IMR-90 (cell line): ENCODE results near the gene TSC2. TPM values are rescaled to one million over a fixed set of nuclear protein-coding genes. Genes with fewer than 3 reads are reported as not detected.

Experiments used
- ATAC-seq: fragments of 200-7000 bp; cut with Tn5 transposase; 2 replicates; pipeline ENCODE4 v1.9.1; 2020; ENCODE audit warnings: low read depth, mild to moderate bottlenecking, moderate library complexity
- BruUV-seq: library from RNA; stranded (reverse); fragments of 400-500 nt; replicated peaks from 2 replicates; lab custom pipeline; 2021; lab: Mats Ljungman, UMichigan
- CTCF ChIA-PET: fragments of 300-600 bp; formaldehyde crosslinking; extraction: SDS; loops from one replicate; lab custom pipeline; 2021; ENCODE audit warnings: antibody characterized with exemption; lab: Yijun Ruan, JAX
- POLR2A ChIA-PET: fragments of 300-600 bp; sonication (Branson Sonifier 250); formaldehyde crosslinking; loops from one replicate; lab custom pipeline; 2022; ENCODE audit warnings: antibody characterized with exemption; ENCODE audit not compliant: unreplicated experiment; lab: Charles Lee
- DNase-seq: peaks from one replicate; pipeline ENCODE4 v3.0.0; 2013
- H2AFZ ChIP-seq: replicated peaks from 2 replicates; pipeline ENCODE3; 2013; ENCODE audit warnings: low read length, mild to moderate bottlenecking; ENCODE audit not compliant: poor library complexity
- H2AK5ac ChIP-seq: 2 replicates; pipeline ENCODE4 v1.6.1; 2013; ENCODE audit warnings: low read depth, low read length, inconsistent platforms
- H2AK9ac ChIP-seq: replicated peaks from 2 replicates; pipeline ENCODE3; 2013; ENCODE audit warnings: mild to moderate bottlenecking, low read depth, low read length, moderate library complexity; ENCODE audit not compliant: poor library complexity
- H2BK120ac ChIP-seq: 2 replicates; pipeline ENCODE4 v1.6.1; 2013; ENCODE audit warnings: low read depth, low read length, inconsistent platforms
- H2BK15ac ChIP-seq: 3 replicates; pipeline ENCODE4 v1.6.1; 2013; ENCODE audit warnings: low read depth, low read length, inconsistent platforms
- H2BK20ac ChIP-seq: 2 replicates; pipeline ENCODE4 v1.6.1; 2013; ENCODE audit warnings: low read depth, mild to moderate bottlenecking, inconsistent platforms, low read length, moderate library complexity
- H2BK5ac ChIP-seq: 2 replicates; pipeline ENCODE4 v1.6.1; 2013; ENCODE audit warnings: mild to moderate bottlenecking, low read depth, low read length, inconsistent platforms; ENCODE audit not compliant: poor library complexity, severe bottlenecking
- H3K14ac ChIP-seq: replicated peaks from 2 replicates; pipeline ENCODE4 v1.6.1; 2013; ENCODE audit warnings: low read depth, low read length, inconsistent platforms
- H3K18ac ChIP-seq: 2 replicates; pipeline ENCODE4 v1.6.1; 2013; ENCODE audit warnings: low read depth, low read length, control low read depth
- H3K23ac ChIP-seq: 2 replicates; pipeline ENCODE4 v1.6.1; 2013; ENCODE audit warnings: low read depth, low read length, inconsistent platforms
- H3K27ac ChIP-seq: 2 replicates; pipeline ENCODE4 v1.5.1; 2013; ENCODE audit warnings: mild to moderate bottlenecking, control low read depth, low read length; ENCODE audit not compliant: insufficient read depth
- H3K27me3 ChIP-seq: 2 replicates; pipeline ENCODE4 v1.6.1; 2013; ENCODE audit warnings: low read length; ENCODE audit not compliant: control insufficient read depth, insufficient read depth
- H3K36me3 ChIP-seq: 2 replicates; pipeline ENCODE4 v1.6.1; 2013; ENCODE audit warnings: low read length, mixed read lengths; ENCODE audit not compliant: control insufficient read depth, insufficient read depth
- H3K4ac ChIP-seq: 2 replicates; pipeline ENCODE4 v1.6.1; 2013; ENCODE audit warnings: low read depth, low read length, inconsistent platforms
- H3K4me1 ChIP-seq: 2 replicates; pipeline ENCODE4 v1.6.1; 2013; ENCODE audit warnings: low read length, mixed read lengths; ENCODE audit not compliant: control insufficient read depth, insufficient read depth
- H3K4me2 ChIP-seq: 2 replicates; pipeline ENCODE4 v1.6.1; 2013; ENCODE audit warnings: low read depth, mild to moderate bottlenecking, control low read depth, low read length, moderate library complexity
- H3K4me3 ChIP-seq: 2 replicates; pipeline ENCODE4 v1.5.1; 2013; ENCODE audit warnings: low read depth, mild to moderate bottlenecking, control low read depth, low read length, moderate library complexity; ENCODE audit not compliant: insufficient read depth
- H3K56ac ChIP-seq: 2 replicates; pipeline ENCODE4 v1.6.1; 2013; ENCODE audit warnings: low read length, inconsistent platforms; ENCODE audit not compliant: insufficient read depth; ENCODE audit errors: extremely low read depth
- H3K79me1 ChIP-seq, 2 experiments: 2 replicates each; pipeline ENCODE4 v1.6.1; 2013; ENCODE audit warnings: low read length in 2 of 2, inconsistent platforms in 1 of 2, low read depth in 1 of 2
- H3K9ac ChIP-seq: 2 replicates; pipeline ENCODE4 v1.6.1; 2013; ENCODE audit warnings: low read depth, low read length, control low read depth
- H3K9me1 ChIP-seq: 2 replicates; pipeline ENCODE4 v1.6.1; 2013; ENCODE audit warnings: low read length, inconsistent platforms; ENCODE audit not compliant: insufficient read depth
- H3K9me3 ChIP-seq: 2 replicates; pipeline ENCODE4 v1.6.1; 2013; ENCODE audit warnings: low read length; ENCODE audit not compliant: control insufficient read depth, insufficient read depth
- H4K20me1 ChIP-seq: 2 replicates; pipeline ENCODE4 v1.6.1; 2013; ENCODE audit warnings: low read length, inconsistent platforms; ENCODE audit not compliant: insufficient read depth
- H4K5ac ChIP-seq: 2 replicates; pipeline ENCODE4 v1.6.1; 2013; ENCODE audit warnings: mild to moderate bottlenecking, low read depth, low read length, control low read depth
- H4K8ac ChIP-seq, 2 experiments: 2 replicates each; pipeline ENCODE4 v1.6.1; 2013; ENCODE audit warnings: low read depth in 2 of 2, low read length in 2 of 2, control low read depth in 1 of 2, inconsistent platforms in 1 of 2
- H4K91ac ChIP-seq: 2 replicates; pipeline ENCODE4 v1.6.1; 2013; ENCODE audit warnings: low read depth, low read length, inconsistent platforms; ENCODE audit not compliant: insufficient read depth
- BHLHE40 ChIP-seq: fragments of 150-350 bp; IDR thresholded peaks from 2 replicates; pipeline ENCODE4 v1.6.1; 2016; ENCODE audit warnings: mild to moderate bottlenecking, low read depth, low read length
- CEBPB ChIP-seq: IDR thresholded peaks from 2 replicates; pipeline ENCODE4 v1.6.1; 2012; ENCODE audit warnings: low read depth, low read length, improper control_type of control experiment
- CHD1 ChIP-seq: IDR thresholded peaks from 2 replicates; pipeline ENCODE4 v1.6.1; 2012; ENCODE audit warnings: low read depth, low read length, improper control_type of control experiment
- ELK1 ChIP-seq: fragments of 150-350 bp; IDR thresholded peaks from 2 replicates; pipeline ENCODE4 v1.6.1; 2016; ENCODE audit warnings: low read depth, mild to moderate bottlenecking, low read length, moderate library complexity, borderline replicate concordance
- FOS ChIP-seq: fragments of 150-350 bp; IDR thresholded peaks from 2 replicates; pipeline ENCODE4 v1.6.1; 2016; ENCODE audit warnings: low read depth, low read length
- MAFK ChIP-seq: IDR thresholded peaks from 2 replicates; pipeline ENCODE4 v1.6.1; 2012; ENCODE audit warnings: low read depth, low read length, improper control_type of control experiment
- MAZ ChIP-seq: IDR thresholded peaks from 2 replicates; pipeline ENCODE4 v1.6.1; 2012; ENCODE audit warnings: low read depth, mild to moderate bottlenecking, low read length, improper control_type of control experiment, moderate library complexity, borderline replicate concordance
- NFE2L2 ChIP-seq: fragments of 150-350 bp; IDR thresholded peaks from 2 replicates; pipeline ENCODE4 v1.6.1; 2016; ENCODE audit warnings: low read depth, mild to moderate bottlenecking, low read length
- POLR2A ChIP-seq: IDR thresholded peaks from 2 replicates; pipeline ENCODE4 v1.6.1; 2012; ENCODE audit warnings: mild to moderate bottlenecking, low read depth, low read length
- RAD21 ChIP-seq: IDR thresholded peaks from 2 replicates; pipeline ENCODE4 v1.6.1; 2012; ENCODE audit warnings: low read length, improper control_type of control experiment
- RCOR1 ChIP-seq: IDR thresholded peaks from 2 replicates; pipeline ENCODE4 v1.6.1; 2012; ENCODE audit warnings: mild to moderate bottlenecking, low read length, improper control_type of control experiment; ENCODE audit not compliant: insufficient replicate concordance
- RFX5 ChIP-seq: IDR thresholded peaks from 2 replicates; pipeline ENCODE4 v1.8.0; 2012; ENCODE audit warnings: low read depth, mild to moderate bottlenecking, low read length, moderate library complexity
- SMC3 ChIP-seq: fragments of 150-350 bp; IDR thresholded peaks from 2 replicates; pipeline ENCODE4 v1.6.1; 2016; ENCODE audit warnings: low read depth, mild to moderate bottlenecking, antibody characterized with exemption, low read length, moderate library complexity
- WGBS, 2 experiments: methylation state at CpG; one replicate each; pipeline versions ENCODE4 v1.1.5 to v1.1.7; 2013; ENCODE audit warnings: missing lambda C conversion rate in 2 of 2; ENCODE audit not compliant: insufficient read length in 1 of 2; ENCODE audit errors: extremely low coverage in 2 of 2; 5-methylcytosine and 5-hydroxymethylcytosine counted together
- dilution Hi-C: fragments of 300-500 bp; cut with HindIII; formaldehyde crosslinking; loops from one replicate; pipeline ENCODE4 v1.14.3; 2018; ENCODE audit warnings: low sequenced_read_pairs; ENCODE audit not compliant: unreplicated experiment
- in situ Hi-C: fragments of 300-500 bp; cut with MboI; formaldehyde crosslinking; loops from 3 replicates; pipeline ENCODE4 v1.14.3; 2019; ENCODE audit warnings: low sequenced_read_pairs, inconsistent platforms, mixed read lengths
- intact Hi-C: fragments of 100-400 bp; cut with micrococcal nuclease; formaldehyde crosslinking; loops from 2 replicates; pipeline ENCODE4 v1.10.0; 2022
- polyA plus RNA-seq, 3 experiments: library from polyadenylated mRNA; depleted of rRNA; stranded (reverse); fragments of >200 nt; gene quantifications; 2 replicates each; pipeline ENCODE4 v1.2.3, GENCODE V29; 2012; ENCODE audit warnings: low replicate concordance in 1 of 3
- total RNA-seq: library from RNA; depleted of rRNA; stranded (reverse); fragments of >200 nt; gene quantifications from 2 replicates; pipeline ENCODE4 v1.2.3, GENCODE V29; 2012
- TF ChIP-seq, protein P1 (sequence below): conservative IDR thresholded peaks from 2 replicates; pipeline ENCODE4 v1.5.1; 2012; ENCODE audit warnings: mild to moderate bottlenecking, low read depth, low read length, improper control_type of control experiment
- TF ChIP-seq, protein P2 (sequence below): fragments of 150-350 bp; IDR thresholded peaks from 2 replicates; pipeline ENCODE4 v1.6.1; 2017; ENCODE audit warnings: mild to moderate bottlenecking, antibody characterized with exemption, low read length, low read depth

The TSC2 gene
- total and polyA plus RNA-seq, 2 of the 4 experiments (the other 2 are of a cell fraction): 31.4 to 88.6 TPM

- H3K23ac ChIP-seq: no peak overlapping the region
- ChIA-PET POLR2A (no interaction called here), CTCF (no interaction called here)
- no peaks in the 10 kb centered on the region for H3K27me3 ChIP-seq
- no peak overlapping the region for H2AK9ac ChIP-seq
- ATAC-seq (no peak), DNase-seq (no peak)
- in situ Hi-C loops: no loop called here
- no peak overlapping the region for H3K56ac ChIP-seq
- H3K14ac ChIP-seq: no peak overlapping the region
- H4K8ac ChIP-seq: no peak overlapping the region
- peaks cover 4% of the 10 kb centered on the region for H3K4me1 ChIP-seq
- intact Hi-C loops: no loop called here
- H2BK20ac ChIP-seq: no peak overlapping the region
- no peak overlapping the region for H3K18ac ChIP-seq
- TF ChIP-seq MAFK: no peak
- no peak for TF ChIP-seq FOS
- TF ChIP-seq BHLHE40: no peak
- TF ChIP-seq, protein P1, sequence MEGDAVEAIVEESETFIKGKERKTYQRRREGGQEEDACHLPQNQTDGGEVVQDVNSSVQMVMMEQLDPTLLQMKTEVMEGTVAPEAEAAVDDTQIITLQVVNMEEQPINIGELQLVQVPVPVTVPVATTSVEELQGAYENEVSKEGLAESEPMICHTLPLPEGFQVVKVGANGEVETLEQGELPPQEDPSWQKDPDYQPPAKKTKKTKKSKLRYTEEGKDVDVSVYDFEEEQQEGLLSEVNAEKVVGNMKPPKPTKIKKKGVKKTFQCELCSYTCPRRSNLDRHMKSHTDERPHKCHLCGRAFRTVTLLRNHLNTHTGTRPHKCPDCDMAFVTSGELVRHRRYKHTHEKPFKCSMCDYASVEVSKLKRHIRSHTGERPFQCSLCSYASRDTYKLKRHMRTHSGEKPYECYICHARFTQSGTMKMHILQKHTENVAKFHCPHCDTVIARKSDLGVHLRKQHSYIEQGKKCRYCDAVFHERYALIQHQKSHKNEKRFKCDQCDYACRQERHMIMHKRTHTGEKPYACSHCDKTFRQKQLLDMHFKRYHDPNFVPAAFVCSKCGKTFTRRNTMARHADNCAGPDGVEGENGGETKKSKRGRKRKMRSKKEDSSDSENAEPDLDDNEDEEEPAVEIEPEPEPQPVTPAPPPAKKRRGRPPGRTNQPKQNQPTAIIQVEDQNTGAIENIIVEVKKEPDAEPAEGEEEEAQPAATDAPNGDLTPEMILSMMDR: no peak
- no peak for TF ChIP-seq NFE2L2
- no peak for TF ChIP-seq MAZ
- no peak for TF ChIP-seq CEBPB
- no peak for TF ChIP-seq RAD21
- no peak for TF ChIP-seq ELK1
- TF ChIP-seq, protein P2, sequence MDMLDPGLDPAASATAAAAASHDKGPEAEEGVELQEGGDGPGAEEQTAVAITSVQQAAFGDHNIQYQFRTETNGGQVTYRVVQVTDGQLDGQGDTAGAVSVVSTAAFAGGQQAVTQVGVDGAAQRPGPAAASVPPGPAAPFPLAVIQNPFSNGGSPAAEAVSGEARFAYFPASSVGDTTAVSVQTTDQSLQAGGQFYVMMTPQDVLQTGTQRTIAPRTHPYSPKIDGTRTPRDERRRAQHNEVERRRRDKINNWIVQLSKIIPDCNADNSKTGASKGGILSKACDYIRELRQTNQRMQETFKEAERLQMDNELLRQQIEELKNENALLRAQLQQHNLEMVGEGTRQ: no peak
- no peak for TF ChIP-seq RFX5
- TF ChIP-seq SMC3: no peak
- no peak for TF ChIP-seq CHD1
- TF ChIP-seq RCOR1: no peak
- TF ChIP-seq POLR2A: no peak
- dilution Hi-C loops: no loop called here
- H2BK5ac ChIP-seq: no peak overlapping the region
- no peak overlapping the region for H4K91ac ChIP-seq
- H2BK15ac ChIP-seq: no peak overlapping the region
- H3K79me1 ChIP-seq: peaks cover 15 to 45% of the 10 kb centered on the region in 2 experiments
- H3K9me1 ChIP-seq: 0 out of 2 replicates have a peak, but pooled peaks cover 2% of the 10 kb centered on the region
- H4K20me1 ChIP-seq: no peaks in the 10 kb centered on the region; the same call in none of the 2 replicates
- H2BK120ac ChIP-seq: no peak overlapping the region
- H3K4me2 ChIP-seq: no peak overlapping the region
- peaks cover 54% of the 10 kb centered on the region for H3K36me3 ChIP-seq
- no peak overlapping the region for H3K27ac ChIP-seq
- 99% methylated on average over 10 of the region's 21 CpGs; no CpG with 5 or more reads in 1 of the 2 experiments for WGBS, 2 experiments
- H3K9ac ChIP-seq: no peak overlapping the region
- no peak overlapping the region for H3K4ac ChIP-seq
- BruUV-seq: no TSS peak
- H4K5ac ChIP-seq: no peak overlapping the region
- no peak overlapping the region for H2AFZ ChIP-seq
- no peak overlapping the region for H2AK5ac ChIP-seq
- H3K9me3 ChIP-seq: no peaks in the 10 kb centered on the region
- no peak overlapping the region for H3K4me3 ChIP-seq
Measured at GRCh38 chr16:2053211-2053610, 5.4 kb downstream of the TSC2 start.
